SK-N-SH (cell line): ENCODE data around the gene TESK1.
"Not testable (repeated sequence)": the region's sequence is repeated elsewhere in the genome, so short reads cannot be mapped to it uniquely, and the experiment has no call there.

ENCODE experiments used
- JUND ChIP-seq: IDR thresholded peaks from 2 replicates; pipeline ENCODE4 v1.4.0; 2012
- NFIC ChIP-seq: IDR thresholded peaks from 2 replicates; pipeline ENCODE4 v1.4.0; 2012; ENCODE audit warnings: borderline replicate concordance
- TEAD4 ChIP-seq: IDR thresholded peaks from 2 replicates; pipeline ENCODE4 v1.4.0; 2012; ENCODE audit warnings: mild to moderate bottlenecking, borderline replicate concordance; ENCODE audit not compliant: insufficient read depth
- TF ChIP-seq, protein P1 (sequence below): fragments of 200-600 bp; sonication (generic); IDR thresholded peaks from 2 replicates; pipeline ENCODE4 v1.6.1; 2017; ENCODE audit warnings: antibody characterized with exemption, mild to moderate bottlenecking, moderate library complexity

DNA sequence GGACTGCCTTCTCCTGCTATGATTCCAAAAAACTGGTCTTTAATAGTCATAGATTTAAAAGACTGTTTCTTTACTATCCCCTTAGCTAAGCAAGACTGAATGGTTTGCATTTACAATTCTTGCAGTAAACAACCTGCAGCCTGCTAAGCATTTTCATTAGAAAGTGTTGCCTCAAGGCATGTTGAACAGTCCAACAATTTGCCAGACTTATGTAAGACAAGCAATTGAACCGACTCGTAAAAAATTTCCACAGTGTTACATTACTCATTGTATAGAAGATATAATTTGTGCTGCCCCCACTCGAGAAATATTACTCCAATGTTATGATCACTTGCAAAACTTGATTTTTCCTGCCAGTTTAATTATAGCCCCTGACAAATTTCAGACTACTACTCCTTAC is 20.4 kb upstream of the TESK1 start:
- not testable (repeated sequence) for TF ChIP-seq TEAD4, NFIC, JUND
- TF ChIP-seq, protein P1, sequence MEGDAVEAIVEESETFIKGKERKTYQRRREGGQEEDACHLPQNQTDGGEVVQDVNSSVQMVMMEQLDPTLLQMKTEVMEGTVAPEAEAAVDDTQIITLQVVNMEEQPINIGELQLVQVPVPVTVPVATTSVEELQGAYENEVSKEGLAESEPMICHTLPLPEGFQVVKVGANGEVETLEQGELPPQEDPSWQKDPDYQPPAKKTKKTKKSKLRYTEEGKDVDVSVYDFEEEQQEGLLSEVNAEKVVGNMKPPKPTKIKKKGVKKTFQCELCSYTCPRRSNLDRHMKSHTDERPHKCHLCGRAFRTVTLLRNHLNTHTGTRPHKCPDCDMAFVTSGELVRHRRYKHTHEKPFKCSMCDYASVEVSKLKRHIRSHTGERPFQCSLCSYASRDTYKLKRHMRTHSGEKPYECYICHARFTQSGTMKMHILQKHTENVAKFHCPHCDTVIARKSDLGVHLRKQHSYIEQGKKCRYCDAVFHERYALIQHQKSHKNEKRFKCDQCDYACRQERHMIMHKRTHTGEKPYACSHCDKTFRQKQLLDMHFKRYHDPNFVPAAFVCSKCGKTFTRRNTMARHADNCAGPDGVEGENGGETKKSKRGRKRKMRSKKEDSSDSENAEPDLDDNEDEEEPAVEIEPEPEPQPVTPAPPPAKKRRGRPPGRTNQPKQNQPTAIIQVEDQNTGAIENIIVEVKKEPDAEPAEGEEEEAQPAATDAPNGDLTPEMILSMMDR, result not testable (repeated sequence)
